Activated T-helper 2 cell treated with anti-CD3 and anti-CD28 coated beads, Interferon-gamma antibody, Interleukin-2, Interleukin-4, amounts not matched to agents 10 μg/mL and 5 μg/mL and 100 μg/mL, durations not matched to agents 14 hours and 24 hours and 36 hours (primary cell): ENCODE results near the gene POLDIP3. TPM values are rescaled to one million over a fixed set of nuclear protein-coding genes. Genes with fewer than 3 reads are reported as not detected.

ENCODE experiments used
- DNase-seq: peaks from one replicate; pipeline ENCODE4 v3.0.0; 2021; ENCODE audit warnings: low spot score
- H3K27ac Mint-ChIP-seq: one replicate; pipeline ENCODE4 v1.8.0; 2021; ENCODE audit warnings: mixed read lengths
- H3K27me3 Mint-ChIP-seq: one replicate; pipeline ENCODE4 v1.8.0; 2021; ENCODE audit warnings: low read depth, mixed read lengths
- H3K36me3 Mint-ChIP-seq: one replicate; pipeline ENCODE4 v1.8.0; 2021; ENCODE audit warnings: low read depth, mixed read lengths
- H3K4me1 Mint-ChIP-seq: one replicate; pipeline ENCODE4 v1.8.0; 2021; ENCODE audit warnings: low read depth, mixed read lengths
- H3K4me3 Mint-ChIP-seq: one replicate; pipeline ENCODE4 v1.8.0; 2021; ENCODE audit warnings: low read depth, mild to moderate bottlenecking, moderate library complexity, mixed read lengths
- H3K9me3 Mint-ChIP-seq: one replicate; pipeline ENCODE4 v1.8.0; 2021; ENCODE audit warnings: mixed read lengths
- intact Hi-C: fragments of 100-400 bp; cut with micrococcal nuclease; formaldehyde crosslinking; loops from one replicate; pipeline ENCODE4 v1.15.1; 2023
- total RNA-seq: library from RNA; stranded (reverse); gene quantifications from 2 replicates; pipeline ENCODE4 v1.2.3, GENCODE V29; 2022

POLDIP3 gene
- total RNA-seq, 1 donor from 2014 or later, result 74.7 TPM

DNA sequence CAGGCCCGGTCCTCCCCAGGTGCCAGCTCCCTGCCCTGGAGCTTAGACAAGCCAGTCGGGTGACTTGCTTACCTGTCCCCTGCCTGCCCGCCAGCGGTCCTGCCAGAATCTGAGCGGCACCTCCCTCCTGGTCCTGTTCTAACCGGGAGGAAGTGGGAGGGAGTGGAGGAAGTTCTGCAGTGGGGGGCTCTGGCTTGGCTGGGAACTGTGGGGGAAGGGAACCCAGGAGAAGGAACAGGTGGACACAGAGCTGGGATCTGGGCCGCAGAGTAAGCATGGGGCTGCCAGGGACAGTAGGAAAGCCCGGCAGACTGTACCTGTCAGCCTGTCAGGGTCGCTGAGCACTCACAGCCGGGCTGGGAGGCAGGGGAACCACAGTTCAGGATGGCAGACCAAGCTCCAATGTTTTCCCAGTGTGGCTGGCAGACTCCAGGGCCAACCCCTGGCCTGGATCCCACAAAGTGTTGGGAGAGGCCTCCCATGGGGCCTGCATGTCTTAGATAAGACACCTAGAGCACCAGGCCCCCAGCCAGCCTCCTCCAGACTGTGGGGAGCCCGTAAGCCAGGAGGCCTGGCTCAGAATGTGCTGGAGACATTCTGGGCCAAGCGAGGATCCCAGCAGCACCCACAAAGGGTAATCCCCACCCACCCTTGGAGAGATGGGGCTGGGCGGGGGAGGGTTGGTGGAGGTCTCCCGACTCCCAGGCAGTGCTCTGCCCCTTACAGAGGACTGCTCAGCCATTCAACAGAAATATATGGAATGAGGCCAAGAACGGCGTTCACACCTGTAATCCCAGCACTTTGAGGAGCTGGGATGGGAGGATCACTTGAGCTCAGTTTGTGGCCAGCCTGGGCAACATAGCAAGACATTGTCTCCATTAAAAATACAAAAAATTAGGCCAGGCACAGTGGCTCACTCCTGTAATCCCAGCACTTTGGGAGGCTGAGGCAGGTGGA is 32.2 kb upstream of the POLDIP3 start:
- H3K4me3 Mint-ChIP-seq, result peak overlapping the region; percentile 95
- no peak overlapping the region for H3K27ac Mint-ChIP-seq

DNA sequence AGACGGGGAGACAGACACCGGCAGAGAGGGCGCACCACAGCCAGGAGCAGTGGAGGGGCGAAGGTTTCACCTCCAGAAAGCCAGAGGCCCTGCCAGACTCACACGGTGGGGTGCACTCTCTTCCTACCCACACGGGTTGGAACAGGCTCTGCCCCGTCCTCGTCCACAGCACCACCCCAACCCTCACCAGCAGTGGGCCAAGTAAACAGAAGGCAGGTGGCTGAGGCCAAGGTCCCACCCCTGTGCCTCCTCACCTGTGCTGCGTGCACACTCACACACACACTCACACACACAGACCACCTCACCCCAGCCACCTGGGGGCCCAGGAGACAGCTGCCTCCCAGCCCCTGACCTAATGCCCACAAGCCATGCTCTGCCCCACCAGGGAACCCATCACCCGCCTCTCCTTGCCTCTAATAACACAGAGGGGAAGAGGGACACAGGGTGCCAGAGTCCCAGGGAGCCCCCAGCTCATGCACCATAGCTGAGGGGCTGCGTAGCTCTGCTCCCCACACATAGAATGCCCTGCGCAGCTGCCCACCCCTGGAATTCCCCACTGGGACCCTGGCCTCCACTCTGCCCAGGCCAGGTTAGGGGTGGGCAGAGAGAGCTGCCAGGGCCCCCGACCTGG is 31.4 kb upstream of the POLDIP3 start:
- intact Hi-C loops, result no loop called here
- no peak for DNase-seq
- no peak overlapping the region for H3K4me3 Mint-ChIP-seq
- no peaks in the 10 kb centered on the region for H3K9me3 Mint-ChIP-seq
- peaks cover 2% of the 10 kb centered on the region for H3K36me3 Mint-ChIP-seq
- H3K27ac Mint-ChIP-seq, result no peak overlapping the region
- H3K27me3 Mint-ChIP-seq, result no peaks in the 10 kb centered on the region
- peaks cover 11% of the 10 kb centered on the region for H3K4me1 Mint-ChIP-seq

More for the DNA sequence above, 32.2 kb upstream of the POLDIP3 start:
- no peak for DNase-seq
- peaks cover 11% of the 10 kb centered on the region for H3K4me1 Mint-ChIP-seq
- no peaks in the 10 kb centered on the region for H3K27me3 Mint-ChIP-seq
- H3K9me3 Mint-ChIP-seq, result no peaks in the 10 kb centered on the region
- H3K36me3 Mint-ChIP-seq, result peaks cover 2% of the 10 kb centered on the region
- intact Hi-C loops, result no loop called here

DNA sequence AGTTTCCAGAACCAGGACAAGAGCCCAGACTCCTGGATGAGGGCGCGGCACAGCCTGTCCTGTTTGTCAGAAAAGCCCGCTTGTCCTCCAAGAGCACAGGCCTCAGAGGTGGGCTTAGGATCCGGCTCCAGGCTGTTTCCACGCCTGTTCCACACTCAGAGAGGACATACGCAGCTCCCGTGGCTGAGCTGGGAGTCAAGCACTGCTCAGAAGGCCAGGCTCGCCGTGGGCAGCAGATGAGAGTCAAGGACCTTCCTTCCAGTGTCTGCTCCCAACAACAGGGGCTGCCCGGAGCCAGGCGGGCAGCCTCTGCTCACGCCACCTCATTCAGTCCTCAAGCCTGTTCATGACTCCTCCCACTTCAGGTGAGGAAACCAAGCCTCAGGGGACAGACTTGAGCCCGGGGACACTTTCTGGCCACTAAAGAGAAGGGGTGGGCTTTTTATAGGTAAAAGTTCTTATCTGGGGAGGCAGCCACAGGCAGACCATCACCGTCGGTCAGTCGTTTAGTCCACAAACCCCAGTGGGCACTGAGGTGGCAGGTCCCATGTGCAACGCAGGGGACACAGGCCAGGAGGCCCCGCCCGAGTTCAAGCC is 30.8 kb upstream of the POLDIP3 start:
- Mint-ChIP-seq H3K4me1 (peaks cover 11% of the 10 kb centered on the region), H3K27me3 (no peaks in the 10 kb centered on the region), H3K36me3 (peaks cover 2% of the 10 kb centered on the region), H3K27ac (no peak overlapping the region), H3K4me3 (no peak overlapping the region), H3K9me3 (no peaks in the 10 kb centered on the region)
- no peak for DNase-seq
- intact Hi-C loops, result no loop called here

DNA sequence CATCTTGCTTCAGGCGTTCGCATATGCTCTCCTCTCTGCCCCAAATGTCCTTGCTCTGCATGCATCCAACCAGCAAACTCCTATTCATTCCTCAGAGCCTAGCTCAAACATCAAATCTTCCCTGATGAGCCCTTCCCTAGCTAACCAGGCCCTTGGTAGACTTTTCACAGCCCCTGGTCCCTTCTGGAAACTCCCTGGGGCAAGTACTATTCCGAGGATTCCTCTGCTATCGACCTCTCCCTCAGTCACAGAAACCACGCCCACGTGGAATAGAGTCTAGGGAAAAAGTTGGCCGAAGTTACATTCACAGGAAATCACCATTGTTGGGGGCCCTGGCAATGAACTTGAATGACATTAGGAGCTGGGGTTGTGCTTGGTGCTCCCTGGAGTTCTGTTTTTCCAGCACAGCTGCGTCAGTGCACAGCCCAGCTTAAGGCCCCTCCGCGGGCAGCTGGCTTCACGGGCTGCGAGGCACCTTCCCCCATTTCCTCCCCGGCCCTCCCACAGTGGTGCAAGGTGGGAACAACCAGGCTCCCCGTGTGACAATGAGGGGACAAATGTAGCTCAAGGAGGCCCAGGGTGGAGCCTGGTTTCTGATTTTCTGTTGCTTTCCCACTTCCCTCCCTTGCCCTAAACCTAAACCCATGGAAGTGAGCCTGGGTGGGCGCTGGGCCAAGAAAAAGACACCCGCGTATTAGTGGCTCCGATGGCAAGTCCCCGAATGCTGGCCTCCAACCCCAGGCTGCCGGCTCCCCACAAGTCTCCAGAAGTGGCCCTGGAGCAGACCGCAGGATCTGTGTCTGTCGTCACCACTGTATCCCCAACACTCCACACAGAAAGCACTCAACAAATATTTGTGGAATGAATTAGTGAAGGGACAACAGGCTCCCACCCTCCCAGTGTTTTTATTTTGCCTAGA is 30.0 kb upstream of the POLDIP3 start:
- intact Hi-C loops, result no loop called here
- peaks cover 11% of the 10 kb centered on the region for H3K4me1 Mint-ChIP-seq
- no peak overlapping the region for H3K4me3 Mint-ChIP-seq
- DNase-seq, result no peak
- H3K36me3 Mint-ChIP-seq, result peaks cover 2% of the 10 kb centered on the region
- no peaks in the 10 kb centered on the region for H3K9me3 Mint-ChIP-seq
- H3K27ac Mint-ChIP-seq, result no peak overlapping the region
- no peaks in the 10 kb centered on the region for H3K27me3 Mint-ChIP-seq

DNA sequence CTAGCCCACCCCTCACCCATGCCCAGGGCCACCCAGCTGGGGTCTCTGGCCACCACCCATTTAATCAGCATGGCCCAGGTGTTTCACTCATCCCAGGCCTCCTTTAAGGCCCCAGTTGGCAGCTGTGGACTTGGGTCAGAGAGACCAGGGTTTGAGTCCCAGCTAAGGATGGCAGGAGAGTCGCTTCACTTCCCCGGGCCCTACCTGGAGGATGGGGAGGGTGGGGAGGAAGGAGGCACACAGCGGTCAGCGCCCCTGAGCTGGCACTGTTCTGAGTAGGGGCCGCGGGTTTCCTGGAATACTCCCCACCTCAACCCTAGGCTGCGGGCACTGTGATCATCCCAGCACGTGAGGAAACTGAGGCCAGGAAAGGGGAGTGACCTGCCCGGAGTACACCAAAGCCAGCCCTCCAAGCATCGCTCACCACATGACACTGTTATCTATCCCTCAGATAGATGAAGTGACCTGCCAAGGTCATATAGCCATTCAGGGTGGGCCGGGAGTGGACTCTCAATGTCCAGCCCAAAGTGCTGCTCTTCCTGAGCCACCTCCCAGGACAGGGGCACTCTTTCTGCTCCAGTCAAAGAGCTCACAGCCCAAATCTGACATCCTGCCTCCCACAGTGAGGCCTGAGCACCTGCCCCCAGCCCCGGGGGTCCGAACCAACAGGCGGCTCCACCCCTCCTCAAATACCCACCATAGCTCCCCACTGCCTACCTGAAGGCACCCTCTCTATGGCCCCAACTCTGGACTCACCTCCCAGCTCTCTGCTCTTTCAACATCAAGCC is 29.1 kb upstream of the POLDIP3 start:
- H3K9me3 Mint-ChIP-seq, result no peaks in the 10 kb centered on the region
- no peak overlapping the region for H3K27ac Mint-ChIP-seq
- DNase-seq, result no peak
- H3K27me3 Mint-ChIP-seq, result no peaks in the 10 kb centered on the region
- H3K4me1 Mint-ChIP-seq, result peaks cover 11% of the 10 kb centered on the region
- peaks cover 2% of the 10 kb centered on the region for H3K36me3 Mint-ChIP-seq
- no peak overlapping the region for H3K4me3 Mint-ChIP-seq
- intact Hi-C loops, result no loop called here

DNA sequence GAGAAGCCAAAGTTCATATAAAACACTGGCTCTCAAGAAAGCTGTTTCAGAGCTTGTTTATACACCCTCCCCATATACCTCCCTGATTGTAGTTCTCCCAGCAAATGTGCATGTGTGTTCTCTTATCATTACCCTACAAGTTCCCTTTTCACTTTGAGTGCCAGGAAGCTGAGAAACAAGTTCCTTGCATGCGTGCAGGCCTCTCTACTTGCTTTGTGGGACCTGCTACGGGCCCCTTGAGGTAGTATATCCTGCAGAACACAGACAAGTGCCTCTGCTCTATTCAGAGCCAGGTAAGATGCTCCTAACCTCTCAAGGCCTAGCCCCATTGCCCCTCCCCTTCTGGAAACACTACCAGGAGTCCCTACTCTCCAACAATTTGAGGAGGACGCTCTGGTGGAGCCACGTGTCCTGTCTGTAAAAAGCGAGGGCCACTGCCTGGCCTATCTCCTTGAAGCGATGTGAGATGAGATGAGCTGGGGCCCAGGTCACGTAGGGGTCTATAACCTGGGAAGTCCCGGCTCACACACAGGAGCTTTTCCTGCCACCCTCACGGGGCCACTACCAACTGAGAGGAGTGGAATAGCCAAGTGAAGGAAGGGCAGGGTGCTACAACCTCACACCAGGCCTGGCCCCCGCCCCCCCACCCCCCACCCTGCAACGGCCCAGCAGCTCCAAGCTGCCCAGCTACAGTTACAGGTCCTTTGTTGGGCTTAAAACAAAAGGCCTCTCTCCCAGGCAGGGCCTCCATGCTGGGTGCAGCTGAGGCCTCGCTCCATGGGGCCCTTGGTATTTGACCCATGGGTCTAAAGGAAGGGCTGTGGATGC is 28.3 kb upstream of the POLDIP3 start:
- intact Hi-C loops, result no loop called here
- Mint-ChIP-seq H3K27me3 (no peaks in the 10 kb centered on the region), H3K27ac (no peak overlapping the region), H3K4me1 (peaks cover 9% of the 10 kb centered on the region), H3K9me3 (no peaks in the 10 kb centered on the region), H3K4me3 (no peak overlapping the region), H3K36me3 (no peaks in the 10 kb centered on the region)
- DNase-seq, result no peak

DNA sequence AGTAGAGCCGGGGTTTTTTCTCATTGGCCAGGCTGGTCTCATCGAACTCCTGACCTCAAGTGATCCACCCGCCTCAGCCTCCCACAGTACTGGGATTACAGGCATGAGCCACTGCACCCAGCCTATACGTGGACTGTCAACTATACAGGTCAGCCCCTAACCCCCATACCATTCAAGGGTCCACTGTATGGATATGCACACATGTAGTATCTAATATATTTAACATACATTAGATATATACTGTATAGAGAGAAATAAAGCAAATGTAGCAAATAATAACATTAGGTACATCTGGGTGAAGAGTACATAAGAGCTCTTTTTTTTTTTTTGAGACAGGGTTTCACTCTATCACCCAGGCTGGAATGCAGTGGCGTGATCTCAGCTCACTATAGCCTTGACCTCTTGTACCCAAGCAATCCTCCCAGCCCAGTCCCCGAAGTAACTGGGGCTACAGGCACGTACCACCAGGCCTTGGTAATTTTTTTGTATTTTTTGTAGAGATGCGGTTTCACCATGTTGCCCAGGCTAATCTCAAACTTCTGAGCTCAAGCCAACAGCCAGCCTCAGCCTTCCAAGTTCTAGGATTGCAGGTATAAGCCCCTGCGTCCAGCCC is 27.2 kb upstream of the POLDIP3 start:
- DNase-seq, result no peak
- Mint-ChIP-seq H3K27me3 (no peaks in the 10 kb centered on the region), H3K4me1 (peaks cover 5% of the 10 kb centered on the region), H3K27ac (no peak overlapping the region), H3K4me3 (no peak overlapping the region), H3K9me3 (no peaks in the 10 kb centered on the region), H3K36me3 (peaks cover 2% of the 10 kb centered on the region)
- intact Hi-C loops, result no loop called here

DNA sequence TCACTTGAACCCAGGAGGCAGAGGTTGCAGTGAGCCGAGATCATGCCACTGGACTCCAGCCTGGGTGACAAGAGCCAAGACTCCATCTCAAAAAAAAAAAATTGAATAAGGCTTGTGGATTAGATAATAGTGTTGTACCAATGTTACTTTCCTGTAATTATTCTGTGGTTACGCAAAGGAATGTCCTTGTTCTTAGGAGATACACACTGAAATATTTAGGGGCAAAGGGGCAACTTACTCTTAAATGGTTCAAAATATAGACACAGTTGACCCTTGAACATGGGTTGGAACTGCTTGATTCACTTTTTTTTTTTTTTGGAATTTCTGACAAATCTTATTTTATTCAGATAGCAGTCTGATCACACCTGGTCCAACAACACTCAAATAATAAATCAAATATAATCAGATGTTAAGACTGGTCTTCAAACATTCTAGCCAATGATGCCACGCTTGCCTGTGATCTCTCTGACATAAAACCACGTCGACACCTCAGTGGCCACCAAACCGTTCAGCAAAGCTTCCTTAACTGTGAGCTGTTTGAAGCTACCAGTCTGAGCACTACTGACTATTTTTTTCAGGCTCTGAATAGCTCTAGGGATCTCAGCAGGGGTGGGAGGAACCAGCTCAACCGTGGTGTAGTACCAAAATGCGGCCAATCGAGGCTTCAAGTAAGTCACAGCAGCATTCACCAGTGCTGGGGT is 25.0 kb upstream of the POLDIP3 start:
- no peak for DNase-seq
- Mint-ChIP-seq H3K9me3 (no peaks in the 10 kb centered on the region), H3K36me3 (peaks cover 6% of the 10 kb centered on the region), H3K27me3 (no peaks in the 10 kb centered on the region), H3K27ac (no peak overlapping the region), H3K4me3 (no peak overlapping the region), H3K4me1 (peaks cover 5% of the 10 kb centered on the region)
- intact Hi-C loops, result no loop called here

DNA sequence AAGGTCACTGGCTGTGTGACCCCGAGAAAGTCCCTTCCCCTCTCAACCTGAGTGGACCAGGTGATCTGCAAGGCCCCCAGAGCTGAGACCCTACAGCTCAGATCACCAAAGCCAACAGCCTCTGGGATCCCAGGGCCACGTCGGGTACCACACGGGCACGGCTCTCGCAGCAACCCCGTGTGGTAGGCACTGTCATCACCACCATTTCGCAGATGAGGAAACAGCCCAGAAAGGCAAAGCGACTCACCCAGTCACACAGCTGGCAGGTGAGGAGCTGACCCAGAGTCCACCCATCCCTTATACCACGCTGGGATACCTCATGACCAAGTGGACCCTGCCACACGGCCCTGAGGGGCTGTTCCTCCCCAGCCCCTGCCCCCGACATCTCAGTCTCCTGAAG is 22.9 kb upstream of the POLDIP3 start:
- H3K4me3 Mint-ChIP-seq, result no peak overlapping the region
- intact Hi-C loops, result no loop called here
- no peaks in the 10 kb centered on the region for H3K27me3 Mint-ChIP-seq
- H3K36me3 Mint-ChIP-seq, result peaks cover 8% of the 10 kb centered on the region
- no peaks in the 10 kb centered on the region for H3K9me3 Mint-ChIP-seq
- H3K27ac Mint-ChIP-seq, result no peak overlapping the region
- no peak for DNase-seq
- peaks cover 2% of the 10 kb centered on the region for H3K4me1 Mint-ChIP-seq

DNA sequence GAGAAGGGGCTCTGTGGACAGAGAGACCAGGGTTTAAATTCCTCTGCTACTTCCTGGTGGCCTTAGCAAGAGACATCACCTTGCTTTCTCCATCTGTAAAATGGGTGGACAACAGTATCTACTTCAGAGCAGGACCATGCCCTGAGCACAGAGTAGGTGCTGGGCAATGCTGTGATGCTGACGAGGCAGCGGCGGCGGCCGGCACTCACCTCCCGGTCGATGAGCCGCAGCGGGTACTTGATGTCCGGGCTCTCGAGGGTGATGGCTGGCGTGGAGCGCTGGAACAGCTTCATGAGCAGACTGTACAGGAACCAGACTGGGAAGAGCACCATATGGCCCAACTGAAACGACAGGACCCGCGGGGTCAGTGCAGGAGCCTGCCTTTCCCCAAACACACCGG is 21.8 kb upstream of the POLDIP3 start:
- Mint-ChIP-seq H3K9me3 (no peaks in the 10 kb centered on the region), H3K36me3 (peaks cover 14% of the 10 kb centered on the region), H3K4me3 (no peak overlapping the region), H3K27ac (no peak overlapping the region), H3K27me3 (no peaks in the 10 kb centered on the region), H3K4me1 (peaks cover 2% of the 10 kb centered on the region)
- no peak for DNase-seq
- intact Hi-C loops, result no loop called here
